ENCODE results near the gene DCN. TPM values are rescaled to one million over a fixed set of nuclear protein-coding genes. Genes with fewer than 3 reads are reported as not detected.

Gene DCN
- total RNA-seq, 2 donors from 2014 or later, result 104 to 404 TPM

GRCh38 chr12:91113621-91114020 is 69.0 kb downstream of the DCN start:
- intact Hi-C loops (cut with DNase I), result no loop called here
- no peak overlapping the region for H3K27ac ChIP-seq
- no peaks in the 10 kb centered on the region for H3K4me1 ChIP-seq (replicated peaks)
- no peaks in the 10 kb centered on the region for H3K36me3 ChIP-seq
- H3K9me3 ChIP-seq, result no peaks in the 10 kb centered on the region
- no peaks in the 10 kb centered on the region for H3K27me3 ChIP-seq (replicated peaks; ENCODE audit: insufficient read depth)
- no peak overlapping the region for H3K4me3 ChIP-seq
- no peak for DNase-seq (ENCODE audit: low spot score)
- 91% methylated on average over 6 of the region's 6 CpGs for WGBS
- TF ChIP-seq CTCF (IDR thresholded peaks at IDR 0.05) (no peak), POLR2AphosphoS5 (IDR thresholded peaks at IDR 0.05) (no peak), POLR2A (IDR thresholded peaks at IDR 0.05) (no peak)

- no peak for DNase-seq (ENCODE audit: low spot score)
- Histone ChIP-seq H3K9me3 (no peaks in the 10 kb centered on the region), H3K27me3 (replicated peaks; ENCODE audit: insufficient read depth) (no peaks in the 10 kb centered on the region), H3K27ac (peak within 1 kb of the TSS in 1 of 2 donors; percentile 44), H3K4me3 (peak within 1 kb of the TSS in 1 of 2 donors; percentile 6), H3K4me1 (replicated peaks) (no peaks in the 10 kb centered on the region), H3K36me3 (no peaks in the 10 kb centered on the region)
- no peak for TF ChIP-seq CTCF (IDR thresholded peaks at IDR 0.05)
- no peak for TF ChIP-seq POLR2A (IDR thresholded peaks at IDR 0.05)
- TF ChIP-seq POLR2AphosphoS5 (IDR thresholded peaks at IDR 0.05), result no peak
- 31% methylated on average over 7 of the region's 7 CpGs for WGBS
- intact Hi-C loops (cut with DNase I), result no loop called here
These were observed 71.0 kb downstream of the DCN start, which contains the start of gene LUM for GRCh38 chr12:91111366-91112325. TSS of gene LUM (minus strand) at chr12:91111494. CDS start at chr12:91108979, 2,515 bp downstream.

- 59% methylated on average over 5 of the region's 5 CpGs for WGBS
- intact Hi-C loops (cut with DNase I), result no loop called here
- Histone ChIP-seq H3K36me3 (no peaks in the 10 kb centered on the region), H3K4me3 (peak overlapping the region in 1 of 2 donors; percentile 6), H3K27me3 (replicated peaks; ENCODE audit: insufficient read depth) (no peaks in the 10 kb centered on the region), H3K9me3 (no peaks in the 10 kb centered on the region), H3K4me1 (replicated peaks) (no peaks in the 10 kb centered on the region), H3K27ac (no peak overlapping the region)
- no peak for DNase-seq (ENCODE audit: low spot score)
- TF ChIP-seq CTCF (IDR thresholded peaks at IDR 0.05), result no peak
- TF ChIP-seq POLR2A (IDR thresholded peaks at IDR 0.05), result no peak
- no peak for TF ChIP-seq POLR2AphosphoS5 (IDR thresholded peaks at IDR 0.05)
These were observed 72.2 kb downstream of the DCN start for GRCh38 chr12:91110311-91110924.

DNA sequence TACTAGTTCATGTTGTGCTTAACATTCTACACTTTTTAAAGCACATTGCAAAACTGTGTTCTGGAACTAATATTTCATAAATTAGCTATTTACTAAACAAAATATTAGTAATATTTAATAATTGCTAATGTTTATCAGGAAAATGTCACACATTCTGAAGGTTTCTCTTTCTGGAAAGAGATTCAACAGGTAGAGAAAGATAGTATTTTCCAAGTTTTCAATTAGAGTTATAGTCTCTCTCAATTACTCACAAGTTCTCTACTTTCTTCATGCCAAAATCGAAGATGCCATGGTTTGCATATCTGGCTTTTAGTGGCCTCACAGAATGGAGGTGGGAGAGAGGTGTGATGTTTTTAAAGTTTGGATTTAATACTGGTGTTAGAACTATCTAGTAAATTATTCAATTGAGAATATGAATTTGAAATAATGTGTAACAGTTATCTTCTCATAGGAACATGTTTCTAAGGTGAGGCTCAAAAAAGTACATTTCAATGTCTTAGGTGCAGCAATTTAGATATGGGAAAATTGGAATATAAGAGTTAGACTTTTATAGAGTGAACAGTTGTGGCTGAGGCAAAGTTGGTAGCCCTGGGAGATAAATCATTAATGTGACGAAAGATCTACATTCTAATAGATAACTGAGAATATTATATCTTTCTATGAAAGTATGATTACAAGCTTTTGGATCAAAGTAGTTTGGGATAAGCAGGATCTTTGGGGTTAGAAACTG is 72.9 kb downstream of the DCN start:
- no peaks in the 10 kb centered on the region for H3K36me3 ChIP-seq
- no peaks in the 10 kb centered on the region for H3K27me3 ChIP-seq (replicated peaks; ENCODE audit: insufficient read depth)
- 73% methylated on average over 2 of the region's 2 CpGs for WGBS
- no peak overlapping the region for H3K27ac ChIP-seq
- TF ChIP-seq POLR2A (IDR thresholded peaks at IDR 0.05) (no peak), POLR2AphosphoS5 (IDR thresholded peaks at IDR 0.05) (no peak), CTCF (IDR thresholded peaks at IDR 0.05) (no peak)
- DNase-seq (ENCODE audit: low spot score), result no peak
- no peak overlapping the region for H3K4me3 ChIP-seq
- H3K9me3 ChIP-seq, result no peaks in the 10 kb centered on the region
- no peaks in the 10 kb centered on the region for H3K4me1 ChIP-seq (replicated peaks)
- intact Hi-C loops (cut with DNase I), result no loop called here

Measured in prostate gland (tissue), 2 donors.